ENCODE results near the gene THSD4.

THSD4 gene

GRCh38 chr15:71575474-71576045 is 460.3 kb downstream of the THSD4 start:
- DNase-seq (ENCODE audit: low read depth in 3 of 3): no peak

- no peak for DNase-seq (ENCODE audit: low read depth in 3 of 3)
These were observed 461.8 kb downstream of the THSD4 start for GRCh38 chr15:71577071-71577470.

GRCh38 chr15:71581398-71581930 is 466.2 kb downstream of the THSD4 start:
- DNase-seq (ENCODE audit: low read depth in 3 of 3): no peak

- DNase-seq (ENCODE audit: low read depth in 3 of 3): no peak
These were observed 469.9 kb downstream of the THSD4 start for GRCh38 chr15:71585159-71585558.

GRCh38 chr15:71586463-71586862 is 471.2 kb downstream of the THSD4 start:
- no peak for DNase-seq (ENCODE audit: low read depth in 3 of 3)

- DNase-seq (ENCODE audit: low read depth in 3 of 3): no peak
These were observed 473.5 kb downstream of the THSD4 start for GRCh38 chr15:71588746-71589145.

- no peak for DNase-seq (ENCODE audit: low read depth in 3 of 3)
These were observed 475.8 kb downstream of the THSD4 start for GRCh38 chr15:71591057-71591456.

- no peak for DNase-seq (ENCODE audit: low read depth in 3 of 3)
These were observed 476.9 kb downstream of the THSD4 start for GRCh38 chr15:71592203-71592602.

- no peak for DNase-seq (ENCODE audit: low read depth in 3 of 3)
These were observed 480.7 kb downstream of the THSD4 start for GRCh38 chr15:71595846-71596553.

GRCh38 chr15:71596672-71597071 is 481.4 kb downstream of the THSD4 start:
- no peak for DNase-seq (ENCODE audit: low read depth in 3 of 3)

GRCh38 chr15:71597126-71597525 is 481.9 kb downstream of the THSD4 start:
- no peak for DNase-seq (ENCODE audit: low read depth in 3 of 3)

- no peak for DNase-seq (ENCODE audit: low read depth in 3 of 3)
These were observed 482.4 kb downstream of the THSD4 start for GRCh38 chr15:71597637-71598036.

GRCh38 chr15:71598741-71599140 is 483.5 kb downstream of the THSD4 start:
- DNase-seq (ENCODE audit: low read depth in 3 of 3): no peak

- DNase-seq (ENCODE audit: low read depth in 3 of 3): no peak
These were observed 484.3 kb downstream of the THSD4 start for GRCh38 chr15:71599418-71600151.

- no peak for DNase-seq (ENCODE audit: low read depth in 3 of 3)
These were observed 485.0 kb downstream of the THSD4 start for GRCh38 chr15:71600237-71600636.

- no peak for DNase-seq (ENCODE audit: low read depth in 3 of 3)
These were observed 486.0 kb downstream of the THSD4 start for GRCh38 chr15:71601038-71601834.

- no peak for DNase-seq (ENCODE audit: low read depth in 3 of 3)
These were observed 488.1 kb downstream of the THSD4 start for GRCh38 chr15:71603379-71603778.

GRCh38 chr15:71607383-71607782 is 492.1 kb downstream of the THSD4 start:
- no peak for DNase-seq (ENCODE audit: low read depth in 3 of 3)

- no peak for DNase-seq (ENCODE audit: low read depth in 3 of 3)
These were observed 495.7 kb downstream of the THSD4 start for GRCh38 chr15:71610728-71611552.

GRCh38 chr15:71611553-71612396 is 496.5 kb downstream of the THSD4 start:
- no peak for DNase-seq (ENCODE audit: low read depth in 3 of 3)
